GM23338 (cell line): ENCODE results near the gene GDF10. TPM values are rescaled to one million over a fixed set of nuclear protein-coding genes. Genes with fewer than 3 reads are reported as not detected.

ENCODE experiments used
- ATAC-seq: fragments of 200-7000 bp; cut with Tn5 transposase; 3 replicates; pipeline ENCODE4 v1.9.1; 2020
- DNase-seq: peaks from one replicate; pipeline ENCODE4 v3.0.0-alpha.2; 2015; ENCODE audit warnings: low spot score
- H2AFZ ChIP-seq: fragments of 200-600 bp; sonication (generic); 2 replicates; pipeline ENCODE4 v1.8.0; 2016; ENCODE audit warnings: antibody characterized with exemption, mild to moderate bottlenecking, moderate library complexity
- H3F3A ChIP-seq: fragments of 200-600 bp; sonication (generic); replicated peaks from 2 replicates; pipeline ENCODE4 v1.8.0; 2017; ENCODE audit warnings: antibody characterized with exemption, mixed run types, low read depth
- H3K27ac ChIP-seq: fragments of 200-600 bp; sonication (generic); 2 replicates; pipeline ENCODE4 v1.6.1; 2016; ENCODE audit warnings: low read depth
- H3K27me3 ChIP-seq: fragments of 200-600 bp; sonication (generic); 2 replicates; pipeline ENCODE4 v1.8.0; 2016; ENCODE audit warnings: mild to moderate bottlenecking, mixed run types, moderate library complexity; ENCODE audit not compliant: insufficient read depth
- H3K36me3 ChIP-seq: fragments of 200-600 bp; sonication (generic); 2 replicates; pipeline ENCODE4 v1.8.0; 2016; ENCODE audit warnings: mild to moderate bottlenecking; ENCODE audit not compliant: insufficient read depth
- H3K4me1 ChIP-seq: fragments of 200-600 bp; sonication (generic); 2 replicates; pipeline ENCODE4 v1.8.0; 2016; ENCODE audit warnings: mild to moderate bottlenecking, moderate library complexity; ENCODE audit not compliant: insufficient read depth
- H3K4me2 ChIP-seq: fragments of 200-600 bp; sonication (generic); 2 replicates; pipeline ENCODE4 v1.7.1; 2017; ENCODE audit warnings: mixed run types
- H3K4me3 ChIP-seq: fragments of 200-600 bp; sonication (generic); 2 replicates; pipeline ENCODE4 v1.6.1; 2016; ENCODE audit warnings: mixed run types
- H3K79me2 ChIP-seq: fragments of 200-600 bp; sonication (generic); replicated peaks from 2 replicates; pipeline ENCODE4 v1.8.0; 2017; ENCODE audit warnings: mild to moderate bottlenecking; ENCODE audit not compliant: insufficient read depth
- H3K9me2 ChIP-seq: fragments of 200-600 bp; sonication (generic); 2 replicates; pipeline ENCODE4 v1.8.0; 2017; ENCODE audit not compliant: insufficient read depth
- H4K20me1 ChIP-seq: fragments of 200-600 bp; sonication (generic); replicated peaks from 2 replicates; pipeline ENCODE4 v1.8.0; 2017; ENCODE audit warnings: mild to moderate bottlenecking; ENCODE audit not compliant: insufficient read depth
- H3K27ac Mint-ChIP-seq: 2 replicates; pipeline ENCODE4 v1.8.0; 2020; ENCODE audit warnings: inconsistent platforms, mild to moderate bottlenecking, moderate library complexity, mixed read lengths
- H3K27me3 Mint-ChIP-seq: 3 replicates; pipeline ENCODE4 v1.8.0; 2022; ENCODE audit warnings: low read depth, mild to moderate bottlenecking, moderate library complexity, mixed read lengths, inconsistent platforms; ENCODE audit not compliant: insufficient read depth, poor library complexity
- H3K36me3 Mint-ChIP-seq: 3 replicates; pipeline ENCODE4 v1.8.0; 2021; ENCODE audit warnings: low read depth, mild to moderate bottlenecking, inconsistent platforms, moderate library complexity, mixed read lengths
- H3K4me1 Mint-ChIP-seq: 3 replicates; pipeline ENCODE4 v1.8.0; 2020; ENCODE audit warnings: mild to moderate bottlenecking, inconsistent platforms, mixed read lengths
- H3K4me3 Mint-ChIP-seq: 3 replicates; pipeline ENCODE4 v1.8.0; 2021; ENCODE audit warnings: moderate library complexity, mild to moderate bottlenecking, inconsistent platforms, mixed read lengths
- H3K9me3 Mint-ChIP-seq: 3 replicates; pipeline ENCODE4 v1.8.0; 2020; ENCODE audit warnings: moderate library complexity, mild to moderate bottlenecking, inconsistent platforms, mixed read lengths
- CREB1 ChIP-seq: fragments of 250-450 bp; sonication (Bioruptor Pico); IDR thresholded peaks from 2 replicates; pipeline ENCODE4 v1.5.0; 2020; ENCODE audit warnings: low read depth, mild to moderate bottlenecking, moderate library complexity
- EZH2phosphoT487 ChIP-seq: fragments of 200-600 bp; sonication (generic); IDR thresholded peaks from one replicate; pipeline ENCODE4 v1.8.1; 2018; ENCODE audit warnings: antibody characterized with exemption; ENCODE audit not compliant: unreplicated experiment
- JUNB ChIP-seq: IDR thresholded peaks from one replicate; pipeline ENCODE4 v1.6.1; 2016; ENCODE audit warnings: antibody characterized with exemption; ENCODE audit not compliant: unreplicated experiment
- NANOG ChIP-seq: IDR thresholded peaks from 2 replicates; pipeline ENCODE4 v1.6.1; 2016; ENCODE audit warnings: antibody characterized with exemption, borderline replicate concordance
- POLR2AphosphoS5 ChIP-seq: IDR thresholded peaks from 2 replicates; pipeline ENCODE4 v1.6.1; 2016; ENCODE audit warnings: antibody characterized with exemption, low read depth
- STAT1 ChIP-seq: IDR thresholded peaks from one replicate; pipeline ENCODE4 v1.6.1; 2016; ENCODE audit warnings: antibody characterized with exemption; ENCODE audit not compliant: unreplicated experiment
- ZNF114 ChIP-seq: fragments of 250-450 bp; sonication (Bioruptor Pico); IDR thresholded peaks from 2 replicates; pipeline ENCODE4 v1.5.0; 2020; ENCODE audit warnings: mild to moderate bottlenecking, moderate library complexity
- ZNF331 ChIP-seq: fragments of 250-450 bp; sonication (Bioruptor Pico); IDR thresholded peaks from 2 replicates; pipeline ENCODE4 v1.5.0; 2020; ENCODE audit warnings: low read depth, mild to moderate bottlenecking, moderate library complexity
- polyA plus RNA-seq: library from polyadenylated mRNA; unstranded; fragments of >200 nt; fragmentation: Nextera tagmentation; extraction: Ambion mirVana; gene quantifications from 2 replicates; pipeline ENCODE4 v1.2.1, GENCODE V29; 2016
- total RNA-seq: library from RNA; depleted of rRNA; stranded (reverse); fragments of >200 nt; shearing (Covaris generic); gene quantifications from 2 replicates; pipeline ENCODE4 v1.2.3, GENCODE V29; 2014
- TF ChIP-seq, protein P1 (sequence below), 2 experiments: fragments of 200-600 bp in 1 of 2; sonication (generic) in 1 of 2; conservative IDR thresholded peaks; 2 replicates each; pipeline versions ENCODE4 v1.5.1 to v1.6.1; 2016 to 2017; ENCODE audit warnings: antibody characterized with exemption in 2 of 2, low read depth in 2 of 2, mild to moderate bottlenecking in 2 of 2, moderate library complexity in 1 of 2
- TF ChIP-seq, protein P2 (sequence below): fragments of 250-450 bp; sonication (Bioruptor Pico); IDR thresholded peaks from 2 replicates; pipeline ENCODE4 v1.5.0; 2020; ENCODE audit warnings: mild to moderate bottlenecking, moderate library complexity
- TF ChIP-seq, protein P3 (sequence below): IDR thresholded peaks from one replicate; pipeline ENCODE4 v1.6.1; 2018; ENCODE audit warnings: antibody characterized with exemption; ENCODE audit not compliant: unreplicated experiment
- TF ChIP-seq, protein P4 (sequence below): IDR thresholded peaks from 2 replicates; pipeline ENCODE4 v1.6.1; 2016; ENCODE audit warnings: antibody characterized with exemption

Gene GDF10
- total and polyA plus RNA-seq, 2 experiments from 2014 or later: 0.21 TPM; not detected in 1

DNA sequence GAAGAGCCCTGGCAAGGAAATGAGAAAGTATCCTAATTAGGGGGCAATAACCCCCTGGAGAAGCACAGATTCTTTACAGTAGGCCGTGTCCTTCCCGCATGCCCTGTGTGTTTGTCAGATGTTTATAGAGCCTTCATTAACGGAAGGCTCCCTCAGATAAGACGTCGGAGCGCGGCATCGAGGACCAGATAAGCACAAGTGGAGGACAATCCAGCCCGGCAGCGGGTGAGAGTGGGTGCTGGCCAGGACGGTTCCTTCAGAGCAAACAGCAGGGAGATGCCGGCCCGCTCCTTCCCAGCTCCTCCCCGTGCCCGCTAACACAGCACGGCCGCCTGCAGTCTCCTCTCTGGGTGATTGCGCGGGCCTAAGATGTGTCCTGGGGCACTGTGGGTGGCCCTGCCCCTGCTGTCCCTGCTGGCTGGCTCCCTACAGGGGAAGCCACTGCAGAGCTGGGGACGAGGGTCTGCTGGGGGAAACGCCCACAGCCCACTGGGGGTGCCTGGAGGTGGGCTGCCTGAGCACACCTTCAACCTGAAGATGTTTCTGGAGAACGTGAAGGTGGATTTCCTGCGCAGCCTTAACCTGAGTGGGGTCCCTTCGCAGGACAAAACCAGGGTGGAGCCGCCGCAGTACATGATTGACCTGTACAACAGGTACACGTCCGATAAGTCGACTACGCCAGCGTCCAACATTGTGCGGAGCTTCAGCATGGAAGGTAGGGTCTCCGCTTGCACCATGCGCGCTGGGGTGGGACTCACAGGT, 22.5 kb downstream of the GDF10 start, which contains the start of gene GDF2:
GDF2 (plus strand) TSS at position 155 of the 762 bp plus-strand sequence; CDS start at position 370, 215 bp downstream.
- no peaks in the 10 kb centered on the region for H3K4me1 ChIP-seq
- DNase-seq: no peak
- H3K36me3 Mint-ChIP-seq: no peaks in the 10 kb centered on the region
- H2AFZ ChIP-seq: no peak within 1 kb of the TSS
- 0 out of 2 replicates have a peak, but pooled peaks cover 4% of the 10 kb centered on the region for H3K9me2 ChIP-seq
- no peaks in the 10 kb centered on the region for H3K9me3 Mint-ChIP-seq
- no peak within 1 kb of the TSS for H3K4me3 ChIP-seq
- TF ChIP-seq ZNF114 (CRISPR knock-in tag) (no peak), CREB1 (CRISPR knock-in tag) (no peak), ZNF331 (CRISPR knock-in tag) (no peak), EZH2phosphoT487 (no peak), NANOG (no peak), STAT1 (no peak), JUNB (no peak), POLR2AphosphoS5 (no peak)
- TF ChIP-seq, protein P1, sequence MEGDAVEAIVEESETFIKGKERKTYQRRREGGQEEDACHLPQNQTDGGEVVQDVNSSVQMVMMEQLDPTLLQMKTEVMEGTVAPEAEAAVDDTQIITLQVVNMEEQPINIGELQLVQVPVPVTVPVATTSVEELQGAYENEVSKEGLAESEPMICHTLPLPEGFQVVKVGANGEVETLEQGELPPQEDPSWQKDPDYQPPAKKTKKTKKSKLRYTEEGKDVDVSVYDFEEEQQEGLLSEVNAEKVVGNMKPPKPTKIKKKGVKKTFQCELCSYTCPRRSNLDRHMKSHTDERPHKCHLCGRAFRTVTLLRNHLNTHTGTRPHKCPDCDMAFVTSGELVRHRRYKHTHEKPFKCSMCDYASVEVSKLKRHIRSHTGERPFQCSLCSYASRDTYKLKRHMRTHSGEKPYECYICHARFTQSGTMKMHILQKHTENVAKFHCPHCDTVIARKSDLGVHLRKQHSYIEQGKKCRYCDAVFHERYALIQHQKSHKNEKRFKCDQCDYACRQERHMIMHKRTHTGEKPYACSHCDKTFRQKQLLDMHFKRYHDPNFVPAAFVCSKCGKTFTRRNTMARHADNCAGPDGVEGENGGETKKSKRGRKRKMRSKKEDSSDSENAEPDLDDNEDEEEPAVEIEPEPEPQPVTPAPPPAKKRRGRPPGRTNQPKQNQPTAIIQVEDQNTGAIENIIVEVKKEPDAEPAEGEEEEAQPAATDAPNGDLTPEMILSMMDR (conservative IDR thresholded peaks at IDR 0.05; ENCODE audit: low read depth in 2 of 2): no peak
- TF ChIP-seq, protein P2, sequence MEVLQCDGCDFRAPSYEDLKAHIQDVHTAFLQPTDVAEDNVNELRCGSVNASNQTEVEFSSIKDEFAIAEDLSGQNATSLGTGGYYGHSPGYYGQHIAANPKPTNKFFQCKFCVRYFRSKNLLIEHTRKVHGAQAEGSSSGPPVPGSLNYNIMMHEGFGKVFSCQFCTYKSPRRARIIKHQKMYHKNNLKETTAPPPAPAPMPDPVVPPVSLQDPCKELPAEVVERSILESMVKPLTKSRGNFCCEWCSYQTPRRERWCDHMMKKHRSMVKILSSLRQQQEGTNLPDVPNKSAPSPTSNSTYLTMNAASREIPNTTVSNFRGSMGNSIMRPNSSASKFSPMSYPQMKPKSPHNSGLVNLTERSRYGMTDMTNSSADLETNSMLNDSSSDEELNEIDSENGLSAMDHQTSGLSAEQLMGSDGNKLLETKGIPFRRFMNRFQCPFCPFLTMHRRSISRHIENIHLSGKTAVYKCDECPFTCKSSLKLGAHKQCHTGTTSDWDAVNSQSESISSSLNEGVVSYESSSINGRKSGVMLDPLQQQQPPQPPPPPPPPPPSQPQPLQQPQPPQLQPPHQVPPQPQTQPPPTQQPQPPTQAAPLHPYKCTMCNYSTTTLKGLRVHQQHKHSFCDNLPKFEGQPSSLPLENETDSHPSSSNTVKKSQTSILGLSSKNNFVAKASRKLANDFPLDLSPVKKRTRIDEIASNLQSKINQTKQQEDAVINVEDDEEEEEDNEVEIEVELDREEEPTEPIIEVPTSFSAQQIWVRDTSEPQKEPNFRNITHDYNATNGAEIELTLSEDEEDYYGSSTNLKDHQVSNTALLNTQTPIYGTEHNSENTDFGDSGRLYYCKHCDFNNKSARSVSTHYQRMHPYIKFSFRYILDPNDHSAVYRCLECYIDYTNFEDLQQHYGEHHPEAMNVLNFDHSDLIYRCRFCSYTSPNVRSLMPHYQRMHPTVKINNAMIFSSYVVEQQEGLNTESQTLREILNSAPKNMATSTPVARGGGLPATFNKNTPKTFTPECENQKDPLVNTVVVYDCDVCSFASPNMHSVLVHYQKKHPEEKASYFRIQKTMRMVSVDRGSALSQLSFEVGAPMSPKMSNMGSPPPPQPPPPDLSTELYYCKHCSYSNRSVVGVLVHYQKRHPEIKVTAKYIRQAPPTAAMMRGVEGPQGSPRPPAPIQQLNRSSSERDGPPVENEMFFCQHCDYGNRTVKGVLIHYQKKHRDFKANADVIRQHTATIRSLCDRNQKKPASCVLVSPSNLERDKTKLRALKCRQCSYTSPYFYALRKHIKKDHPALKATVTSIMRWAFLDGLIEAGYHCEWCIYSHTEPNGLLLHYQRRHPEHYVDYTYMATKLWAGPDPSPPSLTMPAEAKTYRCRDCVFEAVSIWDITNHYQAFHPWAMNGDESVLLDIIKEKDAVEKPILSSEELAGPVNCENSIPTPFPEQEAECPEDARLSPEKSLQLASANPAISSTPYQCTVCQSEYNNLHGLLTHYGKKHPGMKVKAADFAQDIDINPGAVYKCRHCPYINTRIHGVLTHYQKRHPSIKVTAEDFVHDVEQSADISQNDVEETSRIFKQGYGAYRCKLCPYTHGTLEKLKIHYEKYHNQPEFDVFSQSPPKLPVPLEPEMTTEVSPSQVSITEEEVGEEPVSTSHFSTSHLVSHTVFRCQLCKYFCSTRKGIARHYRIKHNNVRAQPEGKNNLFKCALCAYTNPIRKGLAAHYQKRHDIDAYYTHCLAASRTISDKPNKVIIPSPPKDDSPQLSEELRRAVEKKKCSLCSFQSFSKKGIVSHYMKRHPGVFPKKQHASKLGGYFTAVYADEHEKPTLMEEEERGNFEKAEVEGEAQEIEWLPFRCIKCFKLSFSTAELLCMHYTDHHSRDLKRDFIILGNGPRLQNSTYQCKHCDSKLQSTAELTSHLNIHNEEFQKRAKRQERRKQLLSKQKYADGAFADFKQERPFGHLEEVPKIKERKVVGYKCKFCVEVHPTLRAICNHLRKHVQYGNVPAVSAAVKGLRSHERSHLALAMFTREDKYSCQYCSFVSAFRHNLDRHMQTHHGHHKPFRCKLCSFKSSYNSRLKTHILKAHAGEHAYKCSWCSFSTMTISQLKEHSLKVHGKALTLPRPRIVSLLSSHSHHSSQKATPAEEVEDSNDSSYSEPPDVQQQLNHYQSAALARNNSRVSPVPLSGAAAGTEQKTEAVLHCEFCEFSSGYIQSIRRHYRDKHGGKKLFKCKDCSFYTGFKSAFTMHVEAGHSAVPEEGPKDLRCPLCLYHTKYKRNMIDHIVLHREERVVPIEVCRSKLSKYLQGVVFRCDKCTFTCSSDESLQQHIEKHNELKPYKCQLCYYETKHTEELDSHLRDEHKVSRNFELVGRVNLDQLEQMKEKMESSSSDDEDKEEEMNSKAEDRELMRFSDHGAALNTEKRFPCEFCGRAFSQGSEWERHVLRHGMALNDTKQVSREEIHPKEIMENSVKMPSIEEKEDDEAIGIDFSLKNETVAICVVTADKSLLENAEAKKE: no peak
- TF ChIP-seq, protein P3, sequence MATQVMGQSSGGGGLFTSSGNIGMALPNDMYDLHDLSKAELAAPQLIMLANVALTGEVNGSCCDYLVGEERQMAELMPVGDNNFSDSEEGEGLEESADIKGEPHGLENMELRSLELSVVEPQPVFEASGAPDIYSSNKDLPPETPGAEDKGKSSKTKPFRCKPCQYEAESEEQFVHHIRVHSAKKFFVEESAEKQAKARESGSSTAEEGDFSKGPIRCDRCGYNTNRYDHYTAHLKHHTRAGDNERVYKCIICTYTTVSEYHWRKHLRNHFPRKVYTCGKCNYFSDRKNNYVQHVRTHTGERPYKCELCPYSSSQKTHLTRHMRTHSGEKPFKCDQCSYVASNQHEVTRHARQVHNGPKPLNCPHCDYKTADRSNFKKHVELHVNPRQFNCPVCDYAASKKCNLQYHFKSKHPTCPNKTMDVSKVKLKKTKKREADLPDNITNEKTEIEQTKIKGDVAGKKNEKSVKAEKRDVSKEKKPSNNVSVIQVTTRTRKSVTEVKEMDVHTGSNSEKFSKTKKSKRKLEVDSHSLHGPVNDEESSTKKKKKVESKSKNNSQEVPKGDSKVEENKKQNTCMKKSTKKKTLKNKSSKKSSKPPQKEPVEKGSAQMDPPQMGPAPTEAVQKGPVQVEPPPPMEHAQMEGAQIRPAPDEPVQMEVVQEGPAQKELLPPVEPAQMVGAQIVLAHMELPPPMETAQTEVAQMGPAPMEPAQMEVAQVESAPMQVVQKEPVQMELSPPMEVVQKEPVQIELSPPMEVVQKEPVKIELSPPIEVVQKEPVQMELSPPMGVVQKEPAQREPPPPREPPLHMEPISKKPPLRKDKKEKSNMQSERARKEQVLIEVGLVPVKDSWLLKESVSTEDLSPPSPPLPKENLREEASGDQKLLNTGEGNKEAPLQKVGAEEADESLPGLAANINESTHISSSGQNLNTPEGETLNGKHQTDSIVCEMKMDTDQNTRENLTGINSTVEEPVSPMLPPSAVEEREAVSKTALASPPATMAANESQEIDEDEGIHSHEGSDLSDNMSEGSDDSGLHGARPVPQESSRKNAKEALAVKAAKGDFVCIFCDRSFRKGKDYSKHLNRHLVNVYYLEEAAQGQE: no peak
- TF ChIP-seq, protein P4, sequence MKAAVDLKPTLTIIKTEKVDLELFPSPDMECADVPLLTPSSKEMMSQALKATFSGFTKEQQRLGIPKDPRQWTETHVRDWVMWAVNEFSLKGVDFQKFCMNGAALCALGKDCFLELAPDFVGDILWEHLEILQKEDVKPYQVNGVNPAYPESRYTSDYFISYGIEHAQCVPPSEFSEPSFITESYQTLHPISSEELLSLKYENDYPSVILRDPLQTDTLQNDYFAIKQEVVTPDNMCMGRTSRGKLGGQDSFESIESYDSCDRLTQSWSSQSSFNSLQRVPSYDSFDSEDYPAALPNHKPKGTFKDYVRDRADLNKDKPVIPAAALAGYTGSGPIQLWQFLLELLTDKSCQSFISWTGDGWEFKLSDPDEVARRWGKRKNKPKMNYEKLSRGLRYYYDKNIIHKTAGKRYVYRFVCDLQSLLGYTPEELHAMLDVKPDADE: no peak
- ATAC-seq: no peak
- no peaks in the 10 kb centered on the region for H4K20me1 ChIP-seq
- no peaks in the 10 kb centered on the region for H3F3A ChIP-seq
- no peak within 1 kb of the TSS for H3K27ac Mint-ChIP-seq
- H3K79me2 ChIP-seq: no peaks in the 10 kb centered on the region
- no peaks in the 10 kb centered on the region for H3K36me3 ChIP-seq
- H3K4me1 Mint-ChIP-seq: no peaks in the 10 kb centered on the region
- H3K27me3 ChIP-seq: no peaks in the 10 kb centered on the region
- H3K27me3 Mint-ChIP-seq: peaks cover 1% of the 10 kb centered on the region
- H3K4me2 ChIP-seq: no peak within 1 kb of the TSS
- H3K4me3 Mint-ChIP-seq: no peak within 1 kb of the TSS
- no peak within 1 kb of the TSS for H3K27ac ChIP-seq
